ENCODE data around the gene RIMBP2.

GRCh38 chr12:130495156-130495555, 220.9 kb downstream of the RIMBP2 start:
- TF ChIP-seq POLR2A (IDR thresholded peaks at IDR 0.05) = no peak
- TF ChIP-seq CTCF (IDR thresholded peaks at IDR 0.05) = no peak

Measured in uterus (tissue), 2 donors.